GM23338 (cell line): ENCODE measurements around the gene MTCH2.

ENCODE experiments used
- CTCF ChIP-seq, 2 experiments: fragments of 200-600 bp in 1 of 2; sonication (generic) in 1 of 2; conservative IDR thresholded peaks; 2 replicates each; pipeline versions ENCODE4 v1.5.1 to v1.6.1; 2016 to 2017; ENCODE audit warnings: antibody characterized with exemption in 2 of 2, low read depth in 2 of 2, mild to moderate bottlenecking in 2 of 2, moderate library complexity in 1 of 2
- EZH2 ChIP-seq: fragments of 200-600 bp; sonication (generic); IDR thresholded peaks from one replicate; pipeline ENCODE4 v1.8.0; 2017; ENCODE audit warnings: antibody characterized with exemption, mild to moderate bottlenecking, low read depth; ENCODE audit not compliant: unreplicated experiment
- EZH2phosphoT487 ChIP-seq: fragments of 200-600 bp; sonication (generic); IDR thresholded peaks from one replicate; pipeline ENCODE4 v1.8.1; 2018; ENCODE audit warnings: antibody characterized with exemption; ENCODE audit not compliant: unreplicated experiment
- REST ChIP-seq: IDR thresholded peaks from one replicate; pipeline ENCODE4 v1.6.1; 2018; ENCODE audit warnings: antibody characterized with exemption; ENCODE audit not compliant: unreplicated experiment

- no peak for TF ChIP-seq REST
- TF ChIP-seq EZH2phosphoT487: no peak
- TF ChIP-seq CTCF (conservative IDR thresholded peaks at IDR 0.05; ENCODE audit: low read depth in 2 of 2): no peak
- TF ChIP-seq EZH2: no peak
Measured at GRCh38 chr11:47661245-47661644, 18.9 kb upstream of the MTCH2 start.
